SK-N-SH (cell line): ENCODE measurements around the gene APOC3.

ENCODE experiments used
- FOSL2 ChIP-seq: IDR thresholded peaks from 2 replicates; pipeline ENCODE4 v1.4.0; 2012; ENCODE audit warnings: low read depth, mild to moderate bottlenecking, moderate library complexity, borderline replicate concordance
- GABPA ChIP-seq: IDR thresholded peaks from 2 replicates; pipeline ENCODE4 v1.4.0; 2012; ENCODE audit warnings: low read depth, mild to moderate bottlenecking
- JUND ChIP-seq: IDR thresholded peaks from 2 replicates; pipeline ENCODE4 v1.4.0; 2012
- POLR2AphosphoS5 ChIP-seq: IDR thresholded peaks from 2 replicates; pipeline ENCODE4 v1.6.1; 2012; ENCODE audit warnings: low read depth, low read length
- RAD21 ChIP-seq: IDR thresholded peaks from 2 replicates; pipeline ENCODE4 v1.6.1; 2012; ENCODE audit warnings: mild to moderate bottlenecking, low read length
- TAF1 ChIP-seq: IDR thresholded peaks from 2 replicates; pipeline ENCODE4 v1.6.1; 2012; ENCODE audit warnings: low read depth, mild to moderate bottlenecking, low read length, moderate library complexity, borderline replicate concordance
- USF2 ChIP-seq: fragments of 150-350 bp; IDR thresholded peaks from 2 replicates; pipeline ENCODE4 v1.6.1; 2017; ENCODE audit warnings: antibody characterized with exemption, low read length, low read depth, borderline replicate concordance
- TF ChIP-seq, protein P1 (sequence below): fragments of 200-600 bp; sonication (generic); IDR thresholded peaks from 2 replicates; pipeline ENCODE4 v1.6.1; 2017; ENCODE audit warnings: antibody characterized with exemption, mild to moderate bottlenecking, moderate library complexity
- TF ChIP-seq, protein P2 (sequence below): IDR thresholded peaks from 2 replicates; pipeline ENCODE4 v1.6.1; 2012; ENCODE audit warnings: mild to moderate bottlenecking, low read depth, low read length, moderate library complexity

DNA sequence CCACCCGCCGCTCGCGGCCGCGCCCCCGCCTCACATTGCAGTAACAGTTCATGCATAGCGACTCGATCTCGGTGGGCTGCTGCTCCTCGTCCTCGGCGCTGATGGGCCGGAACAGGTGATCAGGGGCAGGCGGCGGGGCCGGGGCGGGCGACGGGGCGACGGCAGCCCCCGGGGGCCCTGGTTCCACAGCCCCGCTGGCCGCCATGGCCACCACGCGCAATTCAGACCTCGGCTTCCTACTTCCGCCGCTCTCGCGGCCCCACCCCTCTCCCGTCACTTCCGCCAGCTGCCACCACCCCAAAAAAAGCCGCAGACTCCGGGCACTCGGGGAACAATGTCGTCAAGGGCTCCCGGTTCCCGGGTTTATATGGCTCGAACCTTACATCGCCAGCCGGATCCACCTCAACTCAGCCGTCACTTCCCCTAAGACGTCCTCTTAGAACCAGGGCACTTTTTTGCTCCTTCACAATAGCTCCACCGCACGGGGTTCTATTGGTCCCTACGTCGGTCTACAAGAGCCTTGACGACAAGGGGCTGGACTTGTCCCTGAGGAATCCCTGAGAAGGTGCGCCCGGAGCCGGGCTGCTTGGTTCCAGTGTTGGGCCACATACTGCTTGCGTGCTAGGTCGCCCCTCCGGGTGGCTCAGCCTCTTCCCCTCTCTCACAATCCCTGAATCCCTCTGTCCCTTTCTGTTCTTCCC is 41.8 kb upstream of the APOC3 start, which contains the start of gene ZPR1:
- TF ChIP-seq JUND = no peak
- TF ChIP-seq, protein P1, sequence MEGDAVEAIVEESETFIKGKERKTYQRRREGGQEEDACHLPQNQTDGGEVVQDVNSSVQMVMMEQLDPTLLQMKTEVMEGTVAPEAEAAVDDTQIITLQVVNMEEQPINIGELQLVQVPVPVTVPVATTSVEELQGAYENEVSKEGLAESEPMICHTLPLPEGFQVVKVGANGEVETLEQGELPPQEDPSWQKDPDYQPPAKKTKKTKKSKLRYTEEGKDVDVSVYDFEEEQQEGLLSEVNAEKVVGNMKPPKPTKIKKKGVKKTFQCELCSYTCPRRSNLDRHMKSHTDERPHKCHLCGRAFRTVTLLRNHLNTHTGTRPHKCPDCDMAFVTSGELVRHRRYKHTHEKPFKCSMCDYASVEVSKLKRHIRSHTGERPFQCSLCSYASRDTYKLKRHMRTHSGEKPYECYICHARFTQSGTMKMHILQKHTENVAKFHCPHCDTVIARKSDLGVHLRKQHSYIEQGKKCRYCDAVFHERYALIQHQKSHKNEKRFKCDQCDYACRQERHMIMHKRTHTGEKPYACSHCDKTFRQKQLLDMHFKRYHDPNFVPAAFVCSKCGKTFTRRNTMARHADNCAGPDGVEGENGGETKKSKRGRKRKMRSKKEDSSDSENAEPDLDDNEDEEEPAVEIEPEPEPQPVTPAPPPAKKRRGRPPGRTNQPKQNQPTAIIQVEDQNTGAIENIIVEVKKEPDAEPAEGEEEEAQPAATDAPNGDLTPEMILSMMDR = no peak
- TF ChIP-seq USF2 = no peak
- TF ChIP-seq GABPA = peak; percentile 83
- peak; percentile 86 for TF ChIP-seq TAF1
- TF ChIP-seq POLR2AphosphoS5 = peak; percentile 98
- no peak for TF ChIP-seq RAD21
- TF ChIP-seq FOSL2 = no peak
- TF ChIP-seq, protein P2, sequence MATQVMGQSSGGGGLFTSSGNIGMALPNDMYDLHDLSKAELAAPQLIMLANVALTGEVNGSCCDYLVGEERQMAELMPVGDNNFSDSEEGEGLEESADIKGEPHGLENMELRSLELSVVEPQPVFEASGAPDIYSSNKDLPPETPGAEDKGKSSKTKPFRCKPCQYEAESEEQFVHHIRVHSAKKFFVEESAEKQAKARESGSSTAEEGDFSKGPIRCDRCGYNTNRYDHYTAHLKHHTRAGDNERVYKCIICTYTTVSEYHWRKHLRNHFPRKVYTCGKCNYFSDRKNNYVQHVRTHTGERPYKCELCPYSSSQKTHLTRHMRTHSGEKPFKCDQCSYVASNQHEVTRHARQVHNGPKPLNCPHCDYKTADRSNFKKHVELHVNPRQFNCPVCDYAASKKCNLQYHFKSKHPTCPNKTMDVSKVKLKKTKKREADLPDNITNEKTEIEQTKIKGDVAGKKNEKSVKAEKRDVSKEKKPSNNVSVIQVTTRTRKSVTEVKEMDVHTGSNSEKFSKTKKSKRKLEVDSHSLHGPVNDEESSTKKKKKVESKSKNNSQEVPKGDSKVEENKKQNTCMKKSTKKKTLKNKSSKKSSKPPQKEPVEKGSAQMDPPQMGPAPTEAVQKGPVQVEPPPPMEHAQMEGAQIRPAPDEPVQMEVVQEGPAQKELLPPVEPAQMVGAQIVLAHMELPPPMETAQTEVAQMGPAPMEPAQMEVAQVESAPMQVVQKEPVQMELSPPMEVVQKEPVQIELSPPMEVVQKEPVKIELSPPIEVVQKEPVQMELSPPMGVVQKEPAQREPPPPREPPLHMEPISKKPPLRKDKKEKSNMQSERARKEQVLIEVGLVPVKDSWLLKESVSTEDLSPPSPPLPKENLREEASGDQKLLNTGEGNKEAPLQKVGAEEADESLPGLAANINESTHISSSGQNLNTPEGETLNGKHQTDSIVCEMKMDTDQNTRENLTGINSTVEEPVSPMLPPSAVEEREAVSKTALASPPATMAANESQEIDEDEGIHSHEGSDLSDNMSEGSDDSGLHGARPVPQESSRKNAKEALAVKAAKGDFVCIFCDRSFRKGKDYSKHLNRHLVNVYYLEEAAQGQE = peak; percentile 7; the same call in 1 of the 2 replicates
